AML-193 (cell line): ENCODE data around the gene OAS3.
"Not testable (repeated sequence)": the region's sequence is repeated elsewhere in the genome, so short reads cannot be mapped to it uniquely, and the experiment has no call there.

Experiments
- DNase-seq, 2 experiments: peaks; one replicate each; lab custom pipeline; 2025; lab: John Stamatoyannopoulos, UW

The OAS3 gene

DNA sequence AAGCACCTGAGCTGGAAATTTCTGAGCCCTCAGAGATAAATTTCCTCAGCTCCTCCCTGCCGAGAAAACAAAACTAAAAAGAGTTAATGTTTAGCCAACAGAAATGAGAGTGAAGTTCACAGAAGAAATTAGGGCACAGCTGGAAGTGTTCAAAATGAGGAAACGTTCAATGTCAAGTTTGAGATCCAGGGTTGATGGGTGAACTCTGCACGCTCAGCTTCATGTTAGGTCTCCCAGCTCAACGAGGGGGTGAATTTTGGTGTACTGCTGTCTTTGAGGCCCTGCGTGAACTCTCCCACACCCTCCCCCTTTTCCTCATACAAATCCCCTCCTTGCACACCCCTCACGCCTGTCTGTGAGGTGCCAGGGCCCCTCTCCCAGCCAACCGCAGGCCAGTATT, 13.3 kb upstream of the OAS3 start:
- no peak for DNase-seq

DNA sequence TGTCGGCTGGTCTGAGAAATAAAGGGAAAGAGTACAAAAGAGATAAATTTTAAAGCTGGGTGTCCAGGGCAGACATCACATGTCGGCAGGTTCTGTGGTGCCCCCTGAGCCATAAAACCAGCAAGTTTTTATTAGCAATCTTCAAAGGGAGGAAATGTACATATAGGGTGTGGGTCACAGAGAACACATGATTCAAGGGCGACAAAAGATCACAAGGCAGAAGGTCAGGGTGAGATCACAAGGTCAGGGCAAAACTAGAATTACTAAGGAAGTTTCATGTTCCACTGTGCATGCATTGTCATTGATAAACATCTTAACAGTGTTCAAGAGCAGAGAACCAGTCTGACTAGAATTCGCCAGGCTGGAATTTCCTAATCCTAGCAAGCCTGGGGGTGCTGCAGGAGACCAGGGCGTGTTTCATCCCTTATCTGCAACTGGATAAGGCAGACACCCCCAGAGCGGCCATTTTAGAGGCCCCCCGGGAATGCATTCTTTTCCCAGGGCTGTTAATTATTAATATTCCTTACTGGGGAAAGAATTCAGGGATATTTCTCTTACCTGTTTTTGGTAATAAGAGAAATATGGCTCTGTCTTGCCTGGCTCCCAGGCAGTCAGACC, 11.7 kb upstream of the OAS3 start:
- DNase-seq, result not testable (repeated sequence)

- DNase-seq, result no peak
Measured at GRCh38 chr12:112927475-112927874, 10.8 kb upstream of the OAS3 start.

- no peak for DNase-seq
Measured at GRCh38 chr12:112927925-112928324, 10.3 kb upstream of the OAS3 start.

DNA sequence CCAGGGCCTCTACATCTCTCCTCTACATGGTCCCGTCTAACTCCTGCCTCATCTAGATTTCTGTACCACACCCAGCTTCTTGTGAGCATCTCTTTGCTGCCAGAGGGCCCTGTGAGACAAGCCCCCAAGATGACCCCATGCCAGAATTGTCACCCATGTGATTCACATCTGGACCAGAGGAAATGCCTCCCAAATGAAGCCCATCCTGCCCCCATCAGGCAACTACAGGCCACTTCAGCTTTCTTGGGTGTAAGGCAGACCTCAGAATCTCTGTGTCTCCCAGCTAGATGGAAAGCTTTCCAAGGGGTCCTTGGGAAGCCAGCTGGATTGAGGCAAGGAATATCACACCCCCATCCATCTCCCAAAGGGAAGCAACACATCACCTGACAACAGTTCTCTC, 9.3 kb upstream of the OAS3 start:
- DNase-seq, result no peak

DNA sequence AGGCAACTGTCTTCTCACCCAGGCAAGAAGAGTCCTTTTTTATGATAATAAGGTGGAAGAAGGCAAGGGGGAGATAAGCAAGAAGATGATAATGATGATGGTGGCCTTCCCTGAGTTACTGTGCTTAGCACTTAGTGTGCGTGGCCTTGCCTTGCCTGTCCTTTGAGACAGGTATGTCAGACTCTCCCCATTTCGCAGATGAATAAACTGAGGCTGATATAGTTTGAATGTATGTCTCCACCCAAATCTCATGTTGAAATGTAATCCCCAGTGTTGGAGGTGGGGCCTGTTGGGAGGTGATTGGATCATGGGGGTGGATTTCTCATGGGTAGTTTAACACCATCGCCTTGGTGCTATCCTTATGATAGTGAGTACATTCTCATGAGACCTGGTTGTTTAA, 8.6 kb upstream of the OAS3 start:
- DNase-seq, result no peak

DNA sequence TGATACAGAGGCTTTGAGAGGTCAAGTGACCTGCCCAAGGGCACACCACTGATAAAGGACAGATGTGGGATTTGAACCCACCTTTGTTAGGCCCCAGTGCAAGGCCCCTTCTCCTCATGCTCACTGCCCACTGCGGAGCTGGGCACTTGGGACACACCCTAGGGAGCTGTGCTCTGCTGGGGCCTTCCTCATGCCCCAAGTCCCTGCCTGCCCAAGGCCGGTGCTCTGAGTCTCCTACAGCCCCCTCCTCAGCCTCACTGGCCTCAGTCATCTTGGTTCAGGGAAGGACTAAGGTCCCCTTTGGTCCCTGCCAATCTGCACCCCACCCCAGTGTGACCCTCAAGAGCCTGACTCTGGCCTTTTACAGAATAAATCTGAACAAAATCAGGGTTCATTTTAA, 7.9 kb upstream of the OAS3 start:
- DNase-seq, result no peak

- DNase-seq, result no peak
Measured at GRCh38 chr12:112932485-112933128, 5.7 kb upstream of the OAS3 start.

GRCh38 chr12:112933129-112933505, 5.2 kb upstream of the OAS3 start:
- no peak for DNase-seq

GRCh38 chr12:112936264-112936663, 2.0 kb upstream of the OAS3 start:
- DNase-seq, result no peak

GRCh38 chr12:112936927-112937326, 1.3 kb upstream of the OAS3 start:
- no peak for DNase-seq

DNA sequence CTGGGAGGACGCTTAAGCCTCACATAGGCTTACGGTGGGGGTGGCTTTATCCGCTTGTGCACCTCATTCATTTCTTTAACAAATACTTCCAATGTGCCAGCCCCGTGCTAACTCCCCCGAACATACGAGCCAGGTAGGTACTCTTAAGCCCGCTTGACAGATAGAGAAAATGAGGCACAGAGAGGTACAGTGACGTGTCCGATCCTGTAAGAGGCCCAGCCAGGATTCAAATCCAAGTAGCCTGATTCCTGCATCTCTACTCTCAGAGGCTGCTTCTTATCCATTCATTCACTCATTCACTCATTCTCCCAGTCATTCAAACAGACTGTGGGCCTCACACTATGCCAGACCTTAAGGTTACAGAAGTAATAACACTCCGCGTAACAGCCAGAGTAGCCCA, 477 bp downstream of the OAS3 start:
- DNase-seq, result no peak

DNA sequence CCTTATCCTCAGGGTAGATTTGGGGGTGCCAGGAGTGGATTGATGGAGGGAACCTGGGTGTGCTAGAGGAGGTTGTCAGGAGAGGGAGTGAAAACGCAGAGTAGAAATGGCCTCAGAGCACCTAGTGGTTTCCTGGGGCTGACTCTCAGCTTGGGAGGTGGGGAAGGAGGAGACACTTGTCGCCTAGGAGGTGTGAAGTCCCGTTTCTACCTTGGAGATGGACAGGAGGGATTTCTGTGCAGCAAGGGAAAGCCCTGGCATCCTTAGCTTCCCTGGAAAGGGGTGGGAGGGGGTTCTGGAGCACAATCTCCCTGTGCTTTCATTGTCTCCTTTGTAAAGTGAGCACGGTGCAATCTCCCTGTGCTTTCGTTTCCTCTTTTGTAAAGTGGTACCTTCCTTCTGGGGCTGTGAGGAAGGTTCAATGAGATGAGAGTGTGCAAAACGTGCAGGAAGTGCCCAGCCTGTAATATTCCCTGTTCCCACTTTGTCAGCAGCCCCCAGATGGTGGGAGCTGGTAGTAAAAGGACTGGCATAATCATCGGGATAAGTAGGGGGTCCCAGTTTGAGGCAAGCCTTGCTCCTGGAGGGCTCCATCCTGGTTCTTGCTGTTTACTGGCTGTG, 1.6 kb downstream of the OAS3 start:
- DNase-seq, result peak in 1 of 2 experiments; percentile 4

- no peak for DNase-seq
Measured at GRCh38 chr12:112941528-112942335, 3.5 kb downstream of the OAS3 start.

DNA sequence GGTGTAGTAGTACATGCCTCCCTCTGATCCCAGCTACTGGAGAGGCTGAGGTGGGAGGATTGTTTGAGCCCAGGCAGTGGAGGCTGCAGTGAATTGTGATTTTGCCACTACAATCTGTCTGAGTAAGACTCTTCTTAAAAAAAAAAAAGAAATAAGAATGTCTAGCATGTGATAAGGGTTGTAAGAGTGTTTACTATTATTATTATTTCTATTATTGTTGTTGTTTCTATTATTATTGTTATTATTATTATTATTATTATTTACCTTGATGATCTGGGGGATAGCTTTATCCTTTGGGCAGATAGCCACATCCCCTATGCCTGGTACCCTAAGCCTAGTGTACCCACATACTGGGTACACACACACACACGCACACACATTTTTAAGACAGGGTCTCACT, 4.3 kb downstream of the OAS3 start:
- no peak for DNase-seq

GRCh38 chr12:112944024-112944690, 5.9 kb downstream of the OAS3 start:
- DNase-seq, result no peak

- DNase-seq, result no peak
Measured at GRCh38 chr12:112945515-112945914, 7.2 kb downstream of the OAS3 start.

- DNase-seq, result no peak
Measured at GRCh38 chr12:112946236-112947000, 8.1 kb downstream of the OAS3 start.

DNA sequence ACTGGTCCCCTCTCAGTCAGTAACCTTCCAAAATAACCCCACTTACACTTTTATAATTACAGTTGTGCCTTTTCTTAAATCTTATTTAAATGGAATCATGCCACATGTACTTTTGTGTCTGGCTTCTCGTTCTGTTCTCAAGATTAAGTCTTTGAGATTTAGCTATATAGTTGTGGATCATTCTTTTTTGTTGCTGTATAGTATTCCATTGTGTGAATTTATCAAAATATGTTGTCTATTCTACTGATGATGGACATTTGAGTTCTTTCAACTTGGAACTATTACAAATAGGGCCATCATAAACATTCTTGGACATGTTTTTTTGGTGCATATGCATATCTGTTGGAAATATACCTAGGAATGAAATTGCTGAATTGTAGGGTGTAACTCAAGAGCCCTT, 9.0 kb downstream of the OAS3 start:
- no peak for DNase-seq

- DNase-seq, result no peak
Measured at GRCh38 chr12:112947761-112948160, 9.5 kb downstream of the OAS3 start.

- DNase-seq, result no peak
Measured at GRCh38 chr12:112948806-112949205, 10.5 kb downstream of the OAS3 start.

GRCh38 chr12:112950701-112951100, 12.4 kb downstream of the OAS3 start:
- DNase-seq, result no peak
